K562 (cell line): ENCODE measurements around the gene LYPD6B. TPM values are rescaled to one million over a fixed set of nuclear protein-coding genes. Genes with fewer than 3 reads are reported as not detected.

Experiments
- ATAC-seq: fragments of 200-7000 bp; cut with Tn5 transposase; 3 replicates; pipeline ENCODE4 v1.9.1; 2020; ENCODE audit warnings: moderate library complexity
- BruUV-seq: library from RNA; stranded (reverse); fragments of 400-500 nt; replicated peaks from 2 replicates; lab custom pipeline; 2021; lab: Mats Ljungman, UMichigan
- CTCF ChIA-PET: fragments of 300-600 bp; formaldehyde crosslinking; extraction: SDS; loops from one replicate; lab custom pipeline; 2021; ENCODE audit warnings: low intra/inter-chr PET ratio; lab: Yijun Ruan, JAX
- POLR2A ChIA-PET: fragments of 300-600, 350-650 bp; sonication (Branson Sonifier 250); formaldehyde crosslinking; extraction: SDS; loops from one replicate; lab custom pipeline; 2021; ENCODE audit warnings: antibody characterized with exemption, inconsistent platforms; lab: Yijun Ruan, JAX
- DNase-seq, 4 experiments: peaks; one replicate each; pipeline versions ENCODE4 v3.0.0 to v3.0.0-alpha.2; 2011 to 2018; ENCODE audit warnings: low spot score in 3 of 4, mixed read lengths in 3 of 4; ENCODE audit errors: extremely low read depth in 1 of 4
- FAIRE-seq: peaks from 2 replicates; lab custom pipeline; 2011; peaks lifted over from hg19 to GRCh38; lab: Jason Lieb, UNC
- H2AFZ ChIP-seq: 2 replicates; pipeline ENCODE4 v1.6.0; 2011; ENCODE audit warnings: low read depth, low read length, control low read depth, inconsistent platforms
- H3K27ac ChIP-seq: fragments of 200-600 bp; 3 replicates; pipeline ENCODE4 v1.8.0; 2011; ENCODE audit warnings: low read depth, mild to moderate bottlenecking, control low read depth, inconsistent platforms, low read length, moderate library complexity, mixed read lengths; ENCODE audit errors: extremely low read depth
- H3K27me3 ChIP-seq, 2 experiments: fragments of 300-600 bp in 1 of 2; 2 replicates in 1 of 2; 3 replicates in 1 of 2; pipeline versions ENCODE4 v1.6.0 to v1.8.0; 2011; ENCODE audit warnings: inconsistent platforms in 2 of 2, low read length in 2 of 2, mild to moderate bottlenecking in 1 of 2, mixed read lengths in 1 of 2, moderate library complexity in 1 of 2; ENCODE audit not compliant: control insufficient read depth in 2 of 2, insufficient read depth in 2 of 2
- H3K36me3 ChIP-seq: fragments of 300-600 bp; 3 replicates; pipeline ENCODE4 v1.8.0; 2011; ENCODE audit warnings: mild to moderate bottlenecking, low read length, inconsistent platforms; ENCODE audit not compliant: control insufficient read depth, insufficient read depth
- H3K4me1 ChIP-seq, 2 experiments: fragments of 200-600 bp in 1 of 2; replicated peaks in 1 of 2; 2 replicates in 1 of 2; 3 replicates in 1 of 2; pipeline versions ENCODE4 v1.5.1 to v1.8.0; 2011; ENCODE audit warnings: inconsistent platforms in 2 of 2, low read length in 2 of 2, mild to moderate bottlenecking in 1 of 2, mixed read lengths in 1 of 2, moderate library complexity in 1 of 2; ENCODE audit not compliant: control insufficient read depth in 2 of 2, insufficient read depth in 2 of 2
- H3K4me2 ChIP-seq: 2 replicates; pipeline ENCODE4 v1.6.1; 2011; ENCODE audit warnings: low read length, control low read depth, inconsistent platforms, mixed read lengths; ENCODE audit not compliant: insufficient read depth
- H3K4me3 ChIP-seq: fragments of 200-600 bp; sonication (generic), shearing (Covaris generic); 2 replicates; pipeline ENCODE4 v1.5.1; 2016; ENCODE audit warnings: control low read depth, inconsistent platforms
- H3K79me2 ChIP-seq: fragments of 200-600 bp; 3 replicates; pipeline ENCODE4 v1.8.0; 2011; ENCODE audit warnings: low read length, inconsistent platforms; ENCODE audit not compliant: control insufficient read depth, insufficient read depth
- H3K9ac ChIP-seq, 2 experiments: 2 replicates each; pipeline versions ENCODE4 v1.6.0 to v1.6.1; 2011; ENCODE audit warnings: low read depth in 2 of 2, low read length in 2 of 2, control low read depth in 1 of 2, inconsistent platforms in 1 of 2, mild to moderate bottlenecking in 1 of 2, mixed read lengths in 1 of 2; ENCODE audit not compliant: insufficient read depth in 1 of 2
- H3K9me1 ChIP-seq: one replicate; pipeline ENCODE4 v1.6.0; 2011; ENCODE audit warnings: inconsistent platforms, mild to moderate bottlenecking, low read length, moderate library complexity; ENCODE audit not compliant: control insufficient read depth, insufficient read depth
- H3K9me3 ChIP-seq: replicated peaks from 2 replicates; pipeline ENCODE4 v1.5.1; 2011; ENCODE audit warnings: low read depth, low read length, inconsistent platforms; ENCODE audit not compliant: control insufficient read depth, insufficient read depth
- H4K20me1 ChIP-seq: replicated peaks from 2 replicates; pipeline ENCODE4 v1.6.1; 2011; ENCODE audit warnings: low read length, inconsistent platforms, mixed read lengths; ENCODE audit not compliant: control insufficient read depth, insufficient read depth
- BCOR ChIP-seq: fragments of 450-650 bp; IDR thresholded peaks from 2 replicates; pipeline ENCODE4 v1.6.1; 2016
- MTF1 ChIP-seq: fragments of 250-450 bp; sonication (Bioruptor Pico); IDR thresholded peaks from 2 replicates; pipeline ENCODE4 v1.9.0; 2021; ENCODE audit warnings: moderate library complexity, mild to moderate bottlenecking, inconsistent platforms, borderline replicate concordance
- NFIC ChIP-seq: fragments of 450-650 bp; IDR thresholded peaks from 2 replicates; pipeline ENCODE4 v1.6.1; 2017; ENCODE audit warnings: mild to moderate bottlenecking, inconsistent platforms
- SNAPC5 ChIP-seq: fragments of 250-450 bp; sonication (Bioruptor Pico); IDR thresholded peaks from 2 replicates; pipeline ENCODE4 v1.8.0; 2021; ENCODE audit warnings: moderate library complexity, mild to moderate bottlenecking, inconsistent platforms
- ZBTB49 ChIP-seq: sonication (generic); formaldehyde crosslinking; IDR thresholded peaks from 2 replicates; pipeline ENCODE4 v1.8.0; 2022; ENCODE audit warnings: missing genetic modification reagents, mild to moderate bottlenecking, borderline replicate concordance
- ZNF311 ChIP-seq: fragments of 250-450 bp; sonication (Bioruptor Pico); IDR thresholded peaks from 2 replicates; pipeline ENCODE4 v1.4.0; 2020; ENCODE audit warnings: mild to moderate bottlenecking, moderate library complexity
- ZNF778 ChIP-seq: fragments of 450-650 bp; formaldehyde crosslinking; IDR thresholded peaks from 2 replicates; pipeline ENCODE4 v1.4.0; 2020; ENCODE audit warnings: mild to moderate bottlenecking, moderate library complexity
- WGBS: fragments of 100-300 bp; shearing (Covaris generic); methylation state at CpG from one replicate; pipeline ENCODE4 v1.1.6; 2016; ENCODE audit warnings: low coverage, mixed read lengths; ENCODE audit not compliant: insufficient coverage; ENCODE audit errors: missing lambda C conversion rate; 5-methylcytosine and 5-hydroxymethylcytosine counted together
- in situ Hi-C: fragments of 300-500 bp; cut with MboI; formaldehyde crosslinking; loops from 4 replicates; pipeline ENCODE4 v1.15.0; 2018; ENCODE audit warnings: inconsistent platforms, mixed read lengths
- intact Hi-C: fragments of 100-400 bp; cut with micrococcal nuclease; formaldehyde crosslinking; loops from 2 replicates; pipeline ENCODE4 v1.14.2; 2022
- polyA plus RNA-seq, 8 experiments: library from polyadenylated mRNA; depleted of rRNA in 4 of 8; stranded (reverse) in 5 of 8; unstranded in 3 of 8; fragments of >200 nt; fragmentation: Nextera tagmentation in 2 of 8; fragmentation: Illumina TruSeq in 1 of 8; extraction: Ambion mirVana in 2 of 8; extraction: Trizol in 1 of 8; gene quantifications; 2 replicates each; pipeline versions ENCODE4 v1.2.1 to v1.2.3, GENCODE V29; 2011 to 2014; ENCODE audit warnings: inconsistent platforms in 1 of 8, missing spikeins in 1 of 8
- total RNA-seq, 7 experiments: library from RNA; depleted of rRNA in 6 of 7; stranded (reverse); fragments of >200 nt in 6 of 7; fragmentation: Illumina TruSeq in 2 of 7; extraction: Trizol in 2 of 7; gene quantifications; 2 replicates each; pipeline versions ENCODE4 v1.2.1 to v1.2.3, GENCODE V29; 2011 to 2021; ENCODE audit warnings: low replicate concordance in 1 of 7

Gene LYPD6B
- total and polyA plus RNA-seq, 9 of the 15 experiments (the other 6 are each of a cell fraction or from before 2014, with no cell fraction given) = not detected

GRCh38 chr2:149205143-149205542 lies 166.6 kb downstream of the LYPD6B start:
- Histone ChIP-seq H3K4me1 (no peaks in the 10 kb centered on the region), H3K27me3 (no peaks in the 10 kb centered on the region), H2AFZ (no peak overlapping the region), H3K4me3 (no peak overlapping the region), H3K4me2 (no peak overlapping the region), H3K9me3 (no peaks in the 10 kb centered on the region), H4K20me1 (no peaks in the 10 kb centered on the region), H3K36me3 (no peaks in the 10 kb centered on the region), H3K9ac (no peak overlapping the region), H3K27ac (no peak overlapping the region), H3K9me1 (no peaks in the 10 kb centered on the region), H3K79me2 (no peaks in the 10 kb centered on the region)
- WGBS = under 1% methylated on average over 8 of the region's 8 CpGs
- ChIA-PET POLR2A (no interaction called here), CTCF (no interaction called here)
- BruUV-seq = no TSS peak
- in situ Hi-C loops (no loop called here), intact Hi-C loops (no loop called here)
- ATAC-seq (peak; percentile 28; the same call in 2 of the 3 replicates), FAIRE-seq (no peak), DNase-seq (peak in 1 of 4 experiments; percentile 6)
- no peak for TF ChIP-seq MTF1 (CRISPR knock-in tag)
- no peak for TF ChIP-seq ZBTB49 (CRISPR knock-in tag)
- TF ChIP-seq SNAPC5 (CRISPR knock-in tag) = no peak
- no peak for TF ChIP-seq ZNF311 (CRISPR knock-in tag)
- TF ChIP-seq NFIC = peak; percentile 54; the same call in 1 of the 2 replicates
- no peak for TF ChIP-seq ZNF778 (CRISPR knock-in tag)
- TF ChIP-seq BCOR = no peak
